GM19025 (cell line): Measurements from ENCODE around the gene UNC80.

Experiments
- ATAC-seq: cut with Tn5 transposase; IDR thresholded peaks from one replicate; pipeline ENCODE4 v1.9.1; 2021; ENCODE audit warnings: mild to moderate bottlenecking, low read depth, moderate library complexity; ENCODE audit not compliant: unreplicated experiment

The UNC80 gene

GRCh38 chr2:209908511-209908910 is 136.9 kb downstream of the UNC80 start:
- ATAC-seq, result no peak

GRCh38 chr2:209911486-209911885 is 139.9 kb downstream of the UNC80 start:
- ATAC-seq, result no peak

- ATAC-seq, result no peak
These were observed 142.2 kb downstream of the UNC80 start for GRCh38 chr2:209913786-209914345.

- no peak for ATAC-seq
These were observed 145.6 kb downstream of the UNC80 start for GRCh38 chr2:209917154-209917771.

GRCh38 chr2:209918251-209918650 is 146.6 kb downstream of the UNC80 start:
- ATAC-seq, result no peak

- ATAC-seq, result no peak
These were observed 150.5 kb downstream of the UNC80 start for GRCh38 chr2:209922116-209922515.

GRCh38 chr2:209929369-209929768 is 157.7 kb downstream of the UNC80 start:
- no peak for ATAC-seq

GRCh38 chr2:209933499-209934483 is 162.2 kb downstream of the UNC80 start:
- ATAC-seq, result no peak

- ATAC-seq, result no peak
These were observed 164.6 kb downstream of the UNC80 start for GRCh38 chr2:209936106-209936666.

GRCh38 chr2:209937893-209938292 is 166.3 kb downstream of the UNC80 start:
- no peak for ATAC-seq

- no peak for ATAC-seq
These were observed 167.3 kb downstream of the UNC80 start for GRCh38 chr2:209938906-209939305.

- ATAC-seq, result no peak
These were observed 169.3 kb downstream of the UNC80 start for GRCh38 chr2:209940936-209941335.

- ATAC-seq, result no peak
These were observed 170.8 kb downstream of the UNC80 start for GRCh38 chr2:209942426-209942825.

GRCh38 chr2:209942936-209943605 is 171.4 kb downstream of the UNC80 start:
- ATAC-seq, result no peak

GRCh38 chr2:209943776-209944175 is 172.1 kb downstream of the UNC80 start:
- ATAC-seq, result no peak

GRCh38 chr2:209946539-209946938 is 174.9 kb downstream of the UNC80 start:
- no peak for ATAC-seq

- ATAC-seq, result no peak
These were observed 184.6 kb downstream of the UNC80 start for GRCh38 chr2:209956271-209956670.

- ATAC-seq, result no peak
These were observed 186.4 kb downstream of the UNC80 start for GRCh38 chr2:209958016-209958415.

GRCh38 chr2:209960045-209960444 is 188.4 kb downstream of the UNC80 start:
- ATAC-seq, result no peak
